Breast epithelium (tissue), 4 donors: ENCODE measurements around the gene TNNT2. TPM values are rescaled to one million over a fixed set of nuclear protein-coding genes. Genes with fewer than 3 reads are reported as not detected.

Experiments
- DNase-seq, 2 donors: peaks; one replicate each; pipeline ENCODE4 v3.0.0-alpha.2; 2019; ENCODE audit warnings: low spot score in 2 of 2
- H3K27ac ChIP-seq, 2 donors: fragments of 200-600 bp; sonication (generic) in 1 of 2; one replicate each; pipeline ENCODE4 v1.5.1; 2016 to 2019; ENCODE audit warnings: mild to moderate bottlenecking in 1 of 2
- H3K27me3 ChIP-seq, 2 donors: fragments of 200-600 bp; sonication (generic) in 1 of 2; one replicate each; pipeline versions ENCODE4 v1.5.1 to v1.6.0; 2017 to 2019; ENCODE audit warnings: control low read depth in 1 of 2, mild to moderate bottlenecking in 1 of 2
- H3K36me3 ChIP-seq: fragments of 200-600 bp; one replicate; pipeline ENCODE4 v1.5.1; 2019
- H3K4me1 ChIP-seq, 2 donors: fragments of 200-600 bp; sonication (generic); one replicate each; pipeline ENCODE4 v1.5.1; 2016 to 2019; ENCODE audit warnings: control low read depth in 1 of 2
- H3K4me3 ChIP-seq, 3 donors: fragments of 200-600 bp; sonication (generic); 1 replicate in 2 of 3; 2 replicates in 1 of 3; pipeline ENCODE4 v1.5.1; 2016 to 2019; ENCODE audit warnings: mild to moderate bottlenecking in 3 of 3, moderate library complexity in 2 of 3
- H3K9me3 ChIP-seq, 2 donors: fragments of 200-600 bp; sonication (generic) in 1 of 2; one replicate each; pipeline ENCODE4 v1.5.1; 2016 to 2019; ENCODE audit warnings: control low read depth in 1 of 2
- CTCF ChIP-seq, 3 donors: fragments of 450-650 bp; IDR thresholded peaks; one replicate each; pipeline ENCODE4 v1.5.1; 2016 to 2017; ENCODE audit warnings: antibody characterized with exemption in 3 of 3, mild to moderate bottlenecking in 3 of 3, moderate library complexity in 3 of 3
- POLR2A ChIP-seq: fragments of 450-650 bp; IDR thresholded peaks from one replicate; pipeline ENCODE4 v1.6.1; 2016; ENCODE audit warnings: antibody characterized with exemption, mild to moderate bottlenecking, moderate library complexity
- POLR2AphosphoS5 ChIP-seq, 3 donors: sonication (generic); formaldehyde crosslinking; IDR thresholded peaks; one replicate each; pipeline ENCODE4 v1.6.1; 2017; ENCODE audit warnings: antibody characterized with exemption in 3 of 3
- intact Hi-C: fragments of 100-400 bp; cut with DNase I; formaldehyde crosslinking; loops from one replicate; pipeline ENCODE4 v1.15.1; 2023; ENCODE audit warnings: low total_unique reads
- total RNA-seq, 3 donors: library from RNA; depleted of rRNA; stranded (reverse); fragments of >200 nt; gene quantifications; one replicate each; pipeline ENCODE4 v1.1.0, GENCODE V29; 2016

TNNT2 gene
- total RNA-seq, 3 donors from 2014 or later: 1.3 to 2.6 TPM; not detected in 1

- intact Hi-C loops: no loop called here
- H3K9me3 ChIP-seq: no peaks in the 10 kb centered on the region
- no peaks in the 10 kb centered on the region for H3K36me3 ChIP-seq
- H3K27me3 ChIP-seq: no peaks in the 10 kb centered on the region
- H3K4me1 ChIP-seq: no peaks in the 10 kb centered on the region
- TF ChIP-seq POLR2A (no peak), CTCF (IDR thresholded peaks at IDR 0.05) (no peak), POLR2AphosphoS5 (IDR thresholded peaks at IDR 0.05) (no peak)
- DNase-seq: no peak
- no peak overlapping the region for H3K4me3 ChIP-seq
- no peak overlapping the region for H3K27ac ChIP-seq
Observed at GRCh38 chr1:201371792-201372191, 5.7 kb downstream of the TNNT2 start.

GRCh38 chr1:201371276-201371675 lies 6.2 kb downstream of the TNNT2 start:
- intact Hi-C loops: no loop called here
- H3K27me3 ChIP-seq: no peaks in the 10 kb centered on the region
- H3K9me3 ChIP-seq: no peaks in the 10 kb centered on the region
- no peaks in the 10 kb centered on the region for H3K4me1 ChIP-seq
- H3K27ac ChIP-seq: no peak overlapping the region
- no peak overlapping the region for H3K4me3 ChIP-seq
- no peak for TF ChIP-seq POLR2AphosphoS5 (IDR thresholded peaks at IDR 0.05)
- TF ChIP-seq POLR2A: no peak
- no peak for TF ChIP-seq CTCF (IDR thresholded peaks at IDR 0.05)
- no peaks in the 10 kb centered on the region for H3K36me3 ChIP-seq
- no peak for DNase-seq

GRCh38 chr1:201370500-201370899 lies 7.0 kb downstream of the TNNT2 start:
- intact Hi-C loops: no loop called here
- Histone ChIP-seq H3K27me3 (no peaks in the 10 kb centered on the region), H3K4me1 (no peaks in the 10 kb centered on the region), H3K36me3 (no peaks in the 10 kb centered on the region), H3K27ac (no peak overlapping the region), H3K9me3 (no peaks in the 10 kb centered on the region), H3K4me3 (no peak overlapping the region)
- DNase-seq: no peak
- no peak for TF ChIP-seq POLR2AphosphoS5 (IDR thresholded peaks at IDR 0.05)
- no peak for TF ChIP-seq CTCF (IDR thresholded peaks at IDR 0.05)
- no peak for TF ChIP-seq POLR2A

GRCh38 chr1:201369209-201369608 lies 8.3 kb downstream of the TNNT2 start:
- Histone ChIP-seq H3K4me1 (no peaks in the 10 kb centered on the region), H3K27me3 (no peaks in the 10 kb centered on the region), H3K9me3 (no peaks in the 10 kb centered on the region), H3K27ac (no peak overlapping the region), H3K36me3 (no peaks in the 10 kb centered on the region), H3K4me3 (no peak overlapping the region)
- DNase-seq: no peak
- intact Hi-C loops: no loop called here
- TF ChIP-seq CTCF (IDR thresholded peaks at IDR 0.05) (no peak), POLR2AphosphoS5 (IDR thresholded peaks at IDR 0.05) (no peak), POLR2A (no peak)

- intact Hi-C loops: no loop called here
- Histone ChIP-seq H3K27ac (no peak overlapping the region), H3K9me3 (no peaks in the 10 kb centered on the region), H3K4me3 (no peak overlapping the region), H3K4me1 (no peaks in the 10 kb centered on the region), H3K36me3 (no peaks in the 10 kb centered on the region), H3K27me3 (no peaks in the 10 kb centered on the region)
- no peak for TF ChIP-seq POLR2A
- TF ChIP-seq POLR2AphosphoS5 (IDR thresholded peaks at IDR 0.05): no peak
- no peak for TF ChIP-seq CTCF (IDR thresholded peaks at IDR 0.05)
- DNase-seq: no peak
Observed at GRCh38 chr1:201366696-201367095, 10.8 kb downstream of the TNNT2 start.
